ENCODE measurements around the gene CSF2. TPM values are rescaled to one million over a fixed set of nuclear protein-coding genes. Genes with fewer than 3 reads are reported as not detected.

Gene CSF2
- total RNA-seq, 1 donor from 2014 or later: not detected

DNA sequence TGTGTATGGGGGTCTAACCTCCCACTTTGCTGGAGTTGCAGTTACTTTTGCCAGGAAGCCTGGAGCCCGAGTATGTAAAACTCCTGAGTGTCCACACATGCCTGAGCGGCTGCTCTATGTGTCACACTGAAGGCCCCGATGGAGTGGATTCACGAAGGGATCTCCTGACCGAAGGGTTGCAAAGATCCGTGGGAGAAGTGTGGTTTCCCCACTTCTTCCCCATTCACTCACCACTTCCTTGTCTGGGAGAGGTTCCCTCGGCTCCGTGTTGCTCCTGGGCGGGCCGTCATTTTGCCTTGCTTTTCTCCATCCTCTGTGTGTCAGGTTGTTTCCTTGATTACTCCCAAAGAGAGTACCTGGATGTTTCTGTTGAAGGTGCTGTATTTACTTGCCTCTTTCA is 29.4 kb upstream of the CSF2 start:
- FAIRE-seq (no peak), DNase-seq (ENCODE audit: low read depth) (no peak)
- no peak overlapping the region for H3K4me3 ChIP-seq (ENCODE audit: low read depth, low read length)
- H3K36me3 ChIP-seq (ENCODE audit: control insufficient read depth, insufficient read depth, low read length): no peaks in the 10 kb centered on the region
- no peak for TF ChIP-seq CTCF (IDR thresholded peaks at IDR 0.05; ENCODE audit: insufficient read depth, low read length, severe bottlenecking)
- H3K27me3 ChIP-seq (ENCODE audit: control insufficient read depth, insufficient read depth, low read length): no peaks in the 10 kb centered on the region

DNA sequence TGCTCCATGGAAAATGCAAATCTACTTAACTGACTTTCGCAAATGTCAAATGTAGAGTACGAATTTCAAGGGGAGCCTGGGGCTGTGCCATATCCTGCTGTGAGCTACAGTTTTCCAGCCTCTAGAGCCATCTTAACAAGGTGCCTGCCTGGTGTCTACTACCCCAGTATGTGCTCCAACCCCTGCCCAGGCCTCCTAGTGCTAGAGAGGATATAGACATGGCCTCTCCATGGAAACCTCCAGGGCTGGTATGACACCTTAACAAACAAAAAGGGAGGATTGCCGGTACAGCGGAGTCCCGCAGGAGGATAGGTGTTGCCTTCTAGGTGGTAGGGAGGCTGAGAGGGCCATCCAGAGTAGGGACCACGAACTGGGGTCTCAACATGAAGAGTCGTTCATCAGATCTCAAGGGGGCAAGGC is 26.7 kb upstream of the CSF2 start:
- FAIRE-seq (no peak), DNase-seq (ENCODE audit: low read depth) (no peak)
- no peaks in the 10 kb centered on the region for H3K36me3 ChIP-seq (ENCODE audit: control insufficient read depth, insufficient read depth, low read length)
- H3K4me3 ChIP-seq (ENCODE audit: low read depth, low read length): no peak overlapping the region
- H3K27me3 ChIP-seq (ENCODE audit: control insufficient read depth, insufficient read depth, low read length): no peaks in the 10 kb centered on the region
- no peak for TF ChIP-seq CTCF (IDR thresholded peaks at IDR 0.05; ENCODE audit: insufficient read depth, low read length, severe bottlenecking)

DNA sequence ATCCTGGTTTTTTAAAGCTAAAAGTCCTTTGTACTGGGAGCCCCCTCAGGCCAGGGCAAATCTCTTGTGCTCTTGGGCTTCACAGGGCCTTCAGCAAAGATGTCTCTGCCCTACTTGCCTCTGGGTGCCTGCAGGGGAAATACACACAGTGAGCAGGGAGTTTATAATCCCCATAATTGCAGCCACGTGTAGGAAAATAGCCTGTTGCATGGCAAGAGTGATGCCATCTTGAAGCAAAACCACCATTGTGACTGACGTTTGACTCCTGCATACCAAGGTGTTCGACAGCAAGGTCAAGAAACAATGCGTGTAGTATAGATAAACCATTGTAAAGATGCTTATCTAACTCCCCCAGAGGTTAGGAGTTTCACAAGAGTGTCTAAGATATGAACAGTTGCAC is 24.5 kb upstream of the CSF2 start:
- DNase-seq (ENCODE audit: low read depth) (no peak), FAIRE-seq (no peak)
- no peak for TF ChIP-seq CTCF (IDR thresholded peaks at IDR 0.05; ENCODE audit: insufficient read depth, low read length, severe bottlenecking)
- Histone ChIP-seq H3K36me3 (ENCODE audit: control insufficient read depth, insufficient read depth, low read length) (no peaks in the 10 kb centered on the region), H3K4me3 (ENCODE audit: low read depth, low read length) (no peak overlapping the region), H3K27me3 (ENCODE audit: control insufficient read depth, insufficient read depth, low read length) (no peaks in the 10 kb centered on the region)

GRCh38 chr5:132049559-132049958 is 24.0 kb upstream of the CSF2 start:
- no peak for TF ChIP-seq CTCF (IDR thresholded peaks at IDR 0.05; ENCODE audit: insufficient read depth, low read length, severe bottlenecking)
- FAIRE-seq: no peak

GRCh38 chr5:132050136-132050535 is 23.5 kb upstream of the CSF2 start:
- Histone ChIP-seq H3K36me3 (ENCODE audit: control insufficient read depth, insufficient read depth, low read length) (no peaks in the 10 kb centered on the region), H3K27me3 (ENCODE audit: control insufficient read depth, insufficient read depth, low read length) (no peaks in the 10 kb centered on the region), H3K4me3 (ENCODE audit: low read depth, low read length) (no peak overlapping the region)
- TF ChIP-seq CTCF (IDR thresholded peaks at IDR 0.05; ENCODE audit: insufficient read depth, low read length, severe bottlenecking): no peak
- DNase-seq (ENCODE audit: low read depth) (no peak), FAIRE-seq (no peak)

More at GRCh38 chr5:132049559-132049958, 24.0 kb upstream of the CSF2 start:
- no peaks in the 10 kb centered on the region for H3K36me3 ChIP-seq (ENCODE audit: control insufficient read depth, insufficient read depth, low read length)
- H3K4me3 ChIP-seq (ENCODE audit: low read depth, low read length): no peak overlapping the region
- no peak for DNase-seq (ENCODE audit: low read depth)
- no peaks in the 10 kb centered on the region for H3K27me3 ChIP-seq (ENCODE audit: control insufficient read depth, insufficient read depth, low read length)

Measured in bronchial epithelial cell (primary cell).